ENCODE data around the gene RABGGTA. TPM values are rescaled to one million over a fixed set of nuclear protein-coding genes. Genes with fewer than 3 reads are reported as not detected.

Gene RABGGTA
- total RNA-seq, 1 experiment from 2014 or later: 25.6 TPM

GRCh38 chr14:24235804-24236688 lies 35.4 kb downstream of the RABGGTA start:
- TF ChIP-seq CTCF (conservative IDR thresholded peaks at IDR 0.05): no peak
- WGBS (ENCODE audit: extremely low coverage, insufficient read length, low lambda C conversion rate): no CpG with 5 or more reads among the region's 5 CpGs
- Histone ChIP-seq H3K9me3 (ENCODE audit: control insufficient read depth, low read depth, low read length) (no peaks in the 10 kb centered on the region), H3K56ac (ENCODE audit: insufficient read length, low read depth, low read length) (no peak overlapping the region), H3K79me2 (ENCODE audit: insufficient read depth, low read length) (peaks cover 3% of the 10 kb centered on the region; the same call in 1 of the 2 replicates), H3K4ac (ENCODE audit: low read depth, low read length) (no peak overlapping the region), H4K20me1 (ENCODE audit: control insufficient read depth, insufficient read depth, insufficient read length) (peaks cover 2% of the 10 kb centered on the region), H3K23me2 (ENCODE audit: insufficient read length, low read depth, low read length, poor library complexity, severe bottlenecking) (peaks cover 15% of the 10 kb centered on the region), H3K79me1 (ENCODE audit: insufficient read depth, low read depth, low read length, poor library complexity, severe bottlenecking) (peaks cover under 1% of the 10 kb centered on the region), H4K91ac (ENCODE audit: insufficient read length, low read depth, low read length) (no peak overlapping the region), H3K4me1 (ENCODE audit: insufficient read depth, low read length) (0 out of 2 replicates have a peak, but pooled peaks cover 6% of the 10 kb centered on the region), H2BK20ac (ENCODE audit: low read depth, low read length, poor library complexity, severe bottlenecking) (no peak overlapping the region), H3K27ac (ENCODE audit: insufficient read length, low read depth, low read length) (no peak overlapping the region), H3K27me3 (ENCODE audit: insufficient read depth, low read length) (no peaks in the 10 kb centered on the region), H3K23ac (ENCODE audit: insufficient read length, low read depth, low read length) (no peak overlapping the region), H2BK120ac (ENCODE audit: low read depth, low read length, poor library complexity, severe bottlenecking) (no peak overlapping the region), H2AK5ac (ENCODE audit: insufficient read length, low read length) (no peak overlapping the region), H4K5ac (ENCODE audit: insufficient read length, low read depth, low read length) (no peak overlapping the region), H4K8ac (replicated peaks; ENCODE audit: insufficient read length, low read depth, low read length) (no peak overlapping the region), H2AFZ (ENCODE audit: low read length) (no peak overlapping the region), H3K9ac (ENCODE audit: extremely low read depth, insufficient read length, low read length) (no peak overlapping the region), H3K14ac (ENCODE audit: insufficient read depth, low read length) (no peak overlapping the region), H2BK5ac (ENCODE audit: insufficient read length, low read length) (no peak overlapping the region), H2BK12ac (ENCODE audit: insufficient read length, low read depth, low read length) (no peak overlapping the region), H2BK15ac (ENCODE audit: low read depth, low read length) (no peak overlapping the region), H3K4me2 (ENCODE audit: insufficient read depth, insufficient read length, low read length) (no peak overlapping the region), H3T11ph (ENCODE audit: low read length) (no peak overlapping the region), H3K18ac (ENCODE audit: insufficient read length, low read depth, low read length) (no peak overlapping the region)
- peaks cover 35 to 67% (median 65%) of the 10 kb centered on the region in 3 experiments; a peak in 6 of 7 replicates for H3K36me3 Mint-ChIP-seq (ENCODE audit: insufficient read depth in 1 of 3, low read depth in 3 of 3)
- H3K9me3 Mint-ChIP-seq: no peaks in the 10 kb centered on the region
- H3K4me3 Mint-ChIP-seq: no peak overlapping the region
- DNase-seq: no peak
- H3K27ac Mint-ChIP-seq: no peak overlapping the region
- no peaks in the 10 kb centered on the region for H3K27me3 Mint-ChIP-seq (ENCODE audit: low read depth)
- H3K4me1 Mint-ChIP-seq: peaks cover 8 to 20% of the 10 kb centered on the region in 2 experiments

Measured in H9 (cell line).